ENCODE data around the gene REEP2.
A peak's percentile ranks its signal among the peaks of the same experiment; 100 is the strongest.

REEP2 gene

DNA sequence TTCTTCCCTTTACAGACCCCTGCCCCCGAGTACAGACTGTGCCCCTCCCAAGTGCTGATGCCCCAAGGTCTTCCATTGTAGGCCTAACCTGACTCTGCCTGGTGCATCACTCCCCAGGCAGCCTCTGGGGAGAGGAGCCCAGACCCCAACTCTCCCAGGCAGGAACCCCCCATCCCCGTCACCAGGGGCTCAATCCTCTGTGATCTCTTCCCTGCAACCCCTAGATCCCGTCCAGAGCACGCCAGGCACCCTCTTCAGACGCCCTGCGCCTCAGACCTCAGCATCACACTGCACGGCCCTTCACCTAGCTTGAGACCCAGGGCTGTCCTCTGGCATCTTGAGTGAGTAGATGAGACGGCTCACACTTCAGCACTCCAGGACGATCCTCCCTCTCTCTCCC, 20.0 kb downstream of the REEP2 start:
- H3K4me2 ChIP-seq (ENCODE audit: low read depth, low read length, poor library complexity, severe bottlenecking): peak overlapping the region; percentile 26
- H2AFZ ChIP-seq (ENCODE audit: low read length): peak overlapping the region; percentile 53; the same call in 1 of the 2 replicates
- no peaks in the 10 kb centered on the region for H4K20me1 ChIP-seq (ENCODE audit: insufficient read depth, low read length, poor library complexity, severe bottlenecking)
- TF ChIP-seq, protein P1, sequence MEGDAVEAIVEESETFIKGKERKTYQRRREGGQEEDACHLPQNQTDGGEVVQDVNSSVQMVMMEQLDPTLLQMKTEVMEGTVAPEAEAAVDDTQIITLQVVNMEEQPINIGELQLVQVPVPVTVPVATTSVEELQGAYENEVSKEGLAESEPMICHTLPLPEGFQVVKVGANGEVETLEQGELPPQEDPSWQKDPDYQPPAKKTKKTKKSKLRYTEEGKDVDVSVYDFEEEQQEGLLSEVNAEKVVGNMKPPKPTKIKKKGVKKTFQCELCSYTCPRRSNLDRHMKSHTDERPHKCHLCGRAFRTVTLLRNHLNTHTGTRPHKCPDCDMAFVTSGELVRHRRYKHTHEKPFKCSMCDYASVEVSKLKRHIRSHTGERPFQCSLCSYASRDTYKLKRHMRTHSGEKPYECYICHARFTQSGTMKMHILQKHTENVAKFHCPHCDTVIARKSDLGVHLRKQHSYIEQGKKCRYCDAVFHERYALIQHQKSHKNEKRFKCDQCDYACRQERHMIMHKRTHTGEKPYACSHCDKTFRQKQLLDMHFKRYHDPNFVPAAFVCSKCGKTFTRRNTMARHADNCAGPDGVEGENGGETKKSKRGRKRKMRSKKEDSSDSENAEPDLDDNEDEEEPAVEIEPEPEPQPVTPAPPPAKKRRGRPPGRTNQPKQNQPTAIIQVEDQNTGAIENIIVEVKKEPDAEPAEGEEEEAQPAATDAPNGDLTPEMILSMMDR (conservative IDR thresholded peaks at IDR 0.05; ENCODE audit: low read length): no peak
- TF ChIP-seq EZH2phosphoT487 (IDR thresholded peaks at IDR 0.05; ENCODE audit: borderline replicate concordance): no peak
- no peaks in the 10 kb centered on the region for H3K79me2 ChIP-seq (ENCODE audit: insufficient read depth, low read length)
- no peaks in the 10 kb centered on the region for H3K36me3 ChIP-seq (ENCODE audit: insufficient read depth, low read length)
- H3K4me3 ChIP-seq (ENCODE audit: low read length, poor library complexity, severe bottlenecking): no peak overlapping the region
- H3K9me2 ChIP-seq (replicated peaks; ENCODE audit: low read depth, low read length): no peaks in the 10 kb centered on the region
- H3K9me3 ChIP-seq (ENCODE audit: insufficient read depth, low read depth, low read length): no peaks in the 10 kb centered on the region
- no peaks in the 10 kb centered on the region for H3K27me3 ChIP-seq (ENCODE audit: insufficient read depth, low read length, poor library complexity, severe bottlenecking)
- H3K4me1 ChIP-seq (ENCODE audit: insufficient read depth, low read length, poor library complexity, severe bottlenecking): peaks cover 37% of the 10 kb centered on the region
- no peaks in the 10 kb centered on the region for H3F3A ChIP-seq (ENCODE audit: low read depth)
- peak overlapping the region; percentile 50 for H3K9ac ChIP-seq (ENCODE audit: low read depth, low read length, poor library complexity, severe bottlenecking)

DNA sequence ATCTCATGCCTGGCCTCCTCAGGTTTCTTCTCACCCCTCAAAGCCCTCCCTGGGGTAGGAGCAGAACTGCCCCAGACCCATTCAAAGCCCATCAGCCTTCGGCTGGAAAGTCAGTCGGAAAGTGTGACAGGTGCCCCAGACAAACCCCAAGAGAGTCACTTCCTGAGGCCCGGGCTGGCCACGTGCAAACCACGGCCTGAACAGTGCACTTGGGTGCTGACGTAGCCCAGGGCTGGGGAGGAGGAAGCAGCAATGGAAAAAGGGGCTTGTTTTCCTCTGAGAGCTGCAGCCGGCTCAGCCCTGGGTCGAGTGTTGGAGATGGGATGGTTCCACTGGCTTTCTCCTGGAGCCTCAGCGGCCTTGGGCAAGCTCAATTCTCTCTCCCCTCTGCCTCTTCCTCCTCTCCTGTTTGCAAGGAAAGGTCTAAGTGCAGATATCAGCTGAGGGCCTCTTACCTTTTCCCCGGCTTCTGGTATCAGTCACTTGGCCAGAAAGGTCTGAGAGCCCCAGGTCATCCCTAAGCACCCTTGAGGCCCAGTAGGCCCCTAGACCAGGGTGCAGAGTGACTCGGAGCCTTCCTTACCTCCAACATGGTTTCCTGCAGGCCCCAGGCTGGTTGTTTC, 20.6 kb downstream of the REEP2 start:
- no peak overlapping the region for H3K4me3 ChIP-seq (ENCODE audit: low read length, poor library complexity, severe bottlenecking)
- peaks cover 37% of the 10 kb centered on the region for H3K4me1 ChIP-seq (ENCODE audit: insufficient read depth, low read length, poor library complexity, severe bottlenecking)
- H2AFZ ChIP-seq (ENCODE audit: low read length): peak overlapping the region; percentile 53
- H3K4me2 ChIP-seq (ENCODE audit: low read depth, low read length, poor library complexity, severe bottlenecking): peak overlapping the region; percentile 26
- no peaks in the 10 kb centered on the region for H3K9me3 ChIP-seq (ENCODE audit: insufficient read depth, low read depth, low read length)
- TF ChIP-seq, protein P1 (conservative IDR thresholded peaks at IDR 0.05; ENCODE audit: low read length): no peak
- TF ChIP-seq EZH2phosphoT487 (IDR thresholded peaks at IDR 0.05; ENCODE audit: borderline replicate concordance): no peak
- H3F3A ChIP-seq (ENCODE audit: low read depth): no peaks in the 10 kb centered on the region
- H3K9me2 ChIP-seq (replicated peaks; ENCODE audit: low read depth, low read length): no peaks in the 10 kb centered on the region
- H4K20me1 ChIP-seq (ENCODE audit: insufficient read depth, low read length, poor library complexity, severe bottlenecking): no peaks in the 10 kb centered on the region
- H3K79me2 ChIP-seq (ENCODE audit: insufficient read depth, low read length): no peaks in the 10 kb centered on the region
- H3K9ac ChIP-seq (ENCODE audit: low read depth, low read length, poor library complexity, severe bottlenecking): peak overlapping the region; percentile 50
- no peaks in the 10 kb centered on the region for H3K36me3 ChIP-seq (ENCODE audit: insufficient read depth, low read length)
- no peaks in the 10 kb centered on the region for H3K27me3 ChIP-seq (ENCODE audit: insufficient read depth, low read length, poor library complexity, severe bottlenecking)

DNA sequence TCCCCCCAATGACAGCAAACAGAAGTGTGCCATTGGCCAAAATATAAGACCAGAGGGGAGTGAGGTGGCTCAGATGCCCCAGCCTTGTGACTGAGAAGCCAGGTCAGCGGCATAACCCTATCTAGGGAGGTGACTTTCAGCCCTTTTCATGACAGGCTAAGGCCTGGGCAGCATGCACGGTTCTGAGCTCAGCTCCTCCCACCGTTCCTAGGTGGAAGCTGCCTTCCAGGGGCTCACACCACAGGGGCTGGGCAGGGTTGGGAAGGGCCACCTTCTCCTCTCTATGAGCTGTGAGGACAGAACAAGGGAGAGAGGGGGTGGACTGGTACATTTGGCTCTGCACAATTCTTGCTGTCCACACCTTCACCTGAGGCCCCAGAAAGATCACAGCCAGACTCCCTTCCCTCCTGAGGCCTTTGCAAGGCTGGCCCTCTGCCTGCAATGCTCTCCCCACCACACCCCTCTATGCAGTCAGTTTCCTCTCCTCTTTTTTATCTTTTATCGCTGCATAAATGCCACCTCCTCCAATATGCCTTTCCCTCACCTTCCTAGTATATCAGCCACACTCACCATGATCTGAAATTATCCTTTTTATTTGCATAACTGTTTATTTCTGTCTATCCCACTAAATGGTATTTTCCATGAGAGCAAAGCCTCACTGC, 21.3 kb downstream of the REEP2 start:
- Histone ChIP-seq H3K9me3 (ENCODE audit: insufficient read depth, low read depth, low read length) (no peaks in the 10 kb centered on the region), H3K79me2 (ENCODE audit: insufficient read depth, low read length) (no peaks in the 10 kb centered on the region), H3K4me3 (ENCODE audit: low read length, poor library complexity, severe bottlenecking) (no peak overlapping the region), H3K4me2 (ENCODE audit: low read depth, low read length, poor library complexity, severe bottlenecking) (peak overlapping the region; percentile 26), H2AFZ (ENCODE audit: low read length) (no peak overlapping the region), H3K4me1 (ENCODE audit: insufficient read depth, low read length, poor library complexity, severe bottlenecking) (peaks cover 37% of the 10 kb centered on the region), H3K36me3 (ENCODE audit: insufficient read depth, low read length) (no peaks in the 10 kb centered on the region), H4K20me1 (ENCODE audit: insufficient read depth, low read length, poor library complexity, severe bottlenecking) (no peaks in the 10 kb centered on the region), H3K9me2 (replicated peaks; ENCODE audit: low read depth, low read length) (no peaks in the 10 kb centered on the region), H3K27me3 (ENCODE audit: insufficient read depth, low read length, poor library complexity, severe bottlenecking) (no peaks in the 10 kb centered on the region), H3K9ac (ENCODE audit: low read depth, low read length, poor library complexity, severe bottlenecking) (peak overlapping the region; percentile 50), H3F3A (ENCODE audit: low read depth) (no peaks in the 10 kb centered on the region)
- TF ChIP-seq EZH2phosphoT487 (IDR thresholded peaks at IDR 0.05; ENCODE audit: borderline replicate concordance): no peak
- TF ChIP-seq, protein P1 (conservative IDR thresholded peaks at IDR 0.05; ENCODE audit: low read length): no peak
